Endothelial cell of umbilical vein (primary cell): ENCODE results near the gene RAD51B. TPM values are rescaled to one million over a fixed set of nuclear protein-coding genes. Genes with fewer than 3 reads are reported as not detected.

Experiments
- BruUV-seq: library from RNA; stranded (reverse); fragments of 400-500 nt; replicated peaks from 2 replicates; lab custom pipeline; 2021; lab: Mats Ljungman, UMichigan
- CTCF ChIA-PET: fragments of 300-600, 350-600 bp; sonication (Branson Sonifier 250); formaldehyde crosslinking; loops from one replicate; lab custom pipeline; 2021; ENCODE audit warnings: antibody characterized with exemption, inconsistent platforms; lab: Charles Lee
- POLR2A ChIA-PET: fragments of 300-600, 350-600 bp; sonication (Branson Sonifier 250); formaldehyde crosslinking; loops from one replicate; lab custom pipeline; 2021; ENCODE audit warnings: antibody characterized with exemption, inconsistent platforms; lab: Charles Lee
- DNase-seq: peaks from one replicate; pipeline ENCODE4 v3.0.0-alpha.2; 2011; ENCODE audit warnings: low read depth, low spot score
- FAIRE-seq: peaks from 2 replicates; lab custom pipeline; 2011; peaks lifted over from hg19 to GRCh38; lab: Jason Lieb, UNC
- H2AFZ ChIP-seq: 2 replicates; pipeline ENCODE4 v1.6.0; 2012; ENCODE audit warnings: low read depth, low read length, control low read depth, inconsistent platforms
- H3K27ac ChIP-seq: 2 replicates; pipeline ENCODE4 v1.5.1; 2011; ENCODE audit warnings: low read depth, mild to moderate bottlenecking, control low read depth, low read length, moderate library complexity; ENCODE audit not compliant: insufficient read depth
- H3K27me3 ChIP-seq, 2 experiments: 2 replicates each; pipeline versions ENCODE4 v1.6.0 to v1.6.1; 2011; ENCODE audit warnings: low read length in 2 of 2, mixed read lengths in 1 of 2; ENCODE audit not compliant: control insufficient read depth in 2 of 2, insufficient read depth in 2 of 2
- H3K36me3 ChIP-seq, 2 experiments: 2 replicates in 1 of 2; 3 replicates in 1 of 2; pipeline ENCODE4 v1.5.1; 2011; ENCODE audit warnings: low read length in 2 of 2, mild to moderate bottlenecking in 1 of 2, moderate library complexity in 1 of 2; ENCODE audit not compliant: control insufficient read depth in 2 of 2, insufficient read depth in 2 of 2; ENCODE audit errors: extremely low read depth in 1 of 2
- H3K4me1 ChIP-seq: 3 replicates; pipeline ENCODE4 v1.5.1; 2011; ENCODE audit warnings: mild to moderate bottlenecking, low read length; ENCODE audit not compliant: control insufficient read depth, insufficient read depth; ENCODE audit errors: extremely low read depth
- H3K4me2 ChIP-seq: 2 replicates; pipeline ENCODE4 v1.6.1; 2011; ENCODE audit warnings: low read length, control low read depth, mixed read lengths; ENCODE audit not compliant: insufficient read depth
- H3K4me3 ChIP-seq, 3 experiments: fragments of 200-600 bp in 1 of 3; sonication (generic), shearing (Covaris generic) in 1 of 3; replicated peaks in 1 of 3; 2 replicates each; pipeline ENCODE4 v1.5.1; 2011 to 2016; ENCODE audit warnings: control low read depth in 3 of 3, low read length in 3 of 3, mild to moderate bottlenecking in 2 of 3, inconsistent platforms in 1 of 3, low read depth in 1 of 3, moderate library complexity in 1 of 3; ENCODE audit not compliant: insufficient read depth in 1 of 3
- H3K79me2 ChIP-seq: 2 replicates; pipeline ENCODE4 v1.6.0; 2012; ENCODE audit warnings: low read length, inconsistent platforms; ENCODE audit not compliant: control insufficient read depth, insufficient read depth
- H3K9ac ChIP-seq: replicated peaks from 2 replicates; pipeline ENCODE3; 2011; ENCODE audit warnings: low read length, control low read depth; ENCODE audit not compliant: insufficient read depth; ENCODE audit errors: extremely low read depth
- H3K9me1 ChIP-seq: replicated peaks from 3 replicates; pipeline ENCODE4 v1.6.0; 2011; ENCODE audit warnings: mild to moderate bottlenecking, low read length; ENCODE audit not compliant: control insufficient read depth, insufficient read depth; ENCODE audit errors: extremely low read depth
- H3K9me3 ChIP-seq: replicated peaks from 2 replicates; pipeline ENCODE4 v1.5.1; 2012; ENCODE audit warnings: low read length, inconsistent platforms; ENCODE audit not compliant: control insufficient read depth, insufficient read depth
- H4K20me1 ChIP-seq: replicated peaks from 2 replicates; pipeline ENCODE3; 2011; ENCODE audit warnings: mild to moderate bottlenecking, low read length; ENCODE audit not compliant: control insufficient read depth, insufficient read depth; ENCODE audit errors: extremely low read depth
- CTCF ChIP-seq, 2 donors: IDR thresholded peaks; 1 replicate in 1 of 2; 2 replicates in 1 of 2; pipeline ENCODE4 v1.5.1; 2011; ENCODE audit warnings: low read length in 2 of 2, mild to moderate bottlenecking in 2 of 2, moderate library complexity in 2 of 2, control low read depth in 1 of 2, inconsistent platforms in 1 of 2, low read depth in 1 of 2; ENCODE audit not compliant: insufficient read depth in 1 of 2; ENCODE audit errors: extremely low read depth in 1 of 2
- EZH2 ChIP-seq: IDR thresholded peaks from 2 replicates; pipeline ENCODE4 v1.6.1; 2012; ENCODE audit warnings: borderline replicate concordance, low read depth, mild to moderate bottlenecking, moderate library complexity, low read length, inconsistent platforms; ENCODE audit not compliant: severe bottlenecking
- FOS ChIP-seq: IDR thresholded peaks from 2 replicates; pipeline ENCODE4 v1.6.1; 2011; ENCODE audit warnings: mild to moderate bottlenecking, low read length, moderate library complexity, borderline replicate concordance; ENCODE audit not compliant: insufficient read depth
- GATA2 ChIP-seq: IDR thresholded peaks from 2 replicates; pipeline ENCODE4 v1.7.0; 2011; ENCODE audit warnings: low read depth, mild to moderate bottlenecking, moderate library complexity, mixed read lengths, low read length; ENCODE audit not compliant: insufficient read length, insufficient read depth
- JUN ChIP-seq: IDR thresholded peaks from 2 replicates; pipeline ENCODE4 v1.6.1; 2011; ENCODE audit warnings: borderline replicate concordance, low read depth; ENCODE audit not compliant: insufficient read length, insufficient read depth
- MYC ChIP-seq: IDR thresholded peaks from one replicate; pipeline ENCODE4 v1.6.1; 2011; ENCODE audit warnings: mild to moderate bottlenecking, low read depth, low read length
- POLR2A ChIP-seq: IDR thresholded peaks from 2 replicates; pipeline ENCODE4 v1.6.1; 2012; ENCODE audit warnings: low read depth, mild to moderate bottlenecking, control low read depth, low read length
- POLR2AphosphoS5 ChIP-seq: IDR thresholded peaks from 2 replicates; pipeline ENCODE4 v1.6.1; 2012; ENCODE audit warnings: low read depth, mild to moderate bottlenecking, control low read depth, low read length, moderate library complexity; ENCODE audit not compliant: insufficient read depth
- dilution Hi-C: fragments of 300-500 bp; cut with MboI; formaldehyde crosslinking; loops from one replicate; pipeline ENCODE4 v1.15.0; 2019; ENCODE audit warnings: low sequenced_read_pairs; ENCODE audit not compliant: extremely low pct_ligation_motif_present
- intact Hi-C: fragments of 100-400 bp; cut with micrococcal nuclease; formaldehyde crosslinking; loops from one replicate; pipeline ENCODE4 v1.10.0; 2022
- polyA plus RNA-seq, 4 experiments: library from polyadenylated mRNA; depleted of rRNA in 3 of 4; stranded (reverse) in 3 of 4; unstranded in 1 of 4; fragments of >200 nt; gene quantifications; 2 replicates each; pipeline versions ENCODE4 v1.2.1 to v1.2.3, GENCODE V29; 2011 to 2012; ENCODE audit warnings: missing spikeins in 1 of 4
- total RNA-seq: library from RNA; stranded (reverse); gene quantifications from 2 replicates; pipeline ENCODE4 v1.2.3, GENCODE V29; 2021
- TF ChIP-seq, protein P1 (sequence below): IDR thresholded peaks from 2 replicates; pipeline ENCODE4 v1.6.1; 2011; ENCODE audit not compliant: insufficient read depth, insufficient read length

The RAD51B gene
- total and polyA plus RNA-seq, 2 donors (not counting 3 experiments of a cell fraction or from before 2014, with no cell fraction given) = 3.9 to 19.0 TPM

DNA sequence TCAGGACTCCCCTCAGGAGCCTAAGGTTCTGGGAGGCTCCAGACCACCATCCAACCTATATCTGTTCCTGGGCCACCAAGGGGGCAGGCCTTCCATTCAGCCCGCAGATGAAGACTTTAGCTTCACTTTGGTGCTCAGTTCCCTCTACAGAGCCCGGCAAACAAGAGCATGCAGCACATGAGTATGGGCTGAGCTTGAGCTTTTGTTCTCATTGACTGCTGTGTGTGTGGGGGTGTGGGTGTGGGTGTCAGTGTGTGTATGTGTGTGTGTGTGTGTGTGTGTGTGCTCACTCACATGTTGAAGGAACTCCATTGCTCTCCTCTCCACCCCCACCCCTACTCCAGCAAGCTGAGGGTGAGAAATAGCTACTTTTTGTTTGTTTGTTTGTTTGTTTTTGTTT, 754.1 kb downstream of the RAD51B start:
- Histone ChIP-seq H3K9me1 (no peaks in the 10 kb centered on the region), H3K4me1 (peaks cover 59% of the 10 kb centered on the region), H3K36me3 (no peaks in the 10 kb centered on the region), H4K20me1 (no peaks in the 10 kb centered on the region), H3K4me3 (no peak overlapping the region), H3K9me3 (no peaks in the 10 kb centered on the region), H3K27ac (no peak overlapping the region), H3K4me2 (no peak overlapping the region), H2AFZ (no peak overlapping the region), H3K27me3 (no peaks in the 10 kb centered on the region), H3K79me2 (no peaks in the 10 kb centered on the region), H3K9ac (no peak overlapping the region)
- dilution Hi-C loops = no loop called here
- no peak for TF ChIP-seq MYC
- TF ChIP-seq POLR2AphosphoS5 = no peak
- no peak for TF ChIP-seq POLR2A
- TF ChIP-seq CTCF (IDR thresholded peaks at IDR 0.05; ENCODE audit: extremely low read depth in 1 of 2, insufficient read depth in 1 of 2, low read depth in 1 of 2, low read length in 2 of 2) = no peak
- TF ChIP-seq, protein P1, sequence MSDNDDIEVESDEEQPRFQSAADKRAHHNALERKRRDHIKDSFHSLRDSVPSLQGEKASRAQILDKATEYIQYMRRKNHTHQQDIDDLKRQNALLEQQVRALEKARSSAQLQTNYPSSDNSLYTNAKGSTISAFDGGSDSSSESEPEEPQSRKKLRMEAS = no peak
- TF ChIP-seq GATA2 = no peak
- no peak for TF ChIP-seq FOS
- TF ChIP-seq JUN = no peak
- no peak for TF ChIP-seq EZH2
- intact Hi-C loops = loop anchor here (10.0 kb wide), 1 partner anchor 629 kb away; no protein-coding TSS in a partner anchor
- DNase-seq (no peak), FAIRE-seq (no peak)
- ChIA-PET CTCF (interaction anchor here (0.6 to 0.9 kb wide), 2 partner anchors 13 to 323 kb away, joined by 3 read pairs; no protein-coding TSS in a partner anchor), POLR2A (interaction anchor here (0.7 kb wide), 1 partner anchor 12 kb away, joined by 3 read pairs; no protein-coding TSS in a partner anchor)
- BruUV-seq = no TSS peak
